Osteoblast (primary cell): ENCODE measurements around the gene CDIP1. TPM values are rescaled to one million over a fixed set of nuclear protein-coding genes. Genes with fewer than 3 reads are reported as not detected.
"Not testable (repeated sequence)": the region's sequence is repeated elsewhere in the genome, so short reads cannot be mapped to it uniquely, and the experiment has no call there.

Experiments
- DNase-seq: peaks from one replicate; pipeline ENCODE4 v3.0.0; 2011; ENCODE audit warnings: low spot score, mixed read lengths; ENCODE audit not compliant: insufficient read length; ENCODE audit errors: missing footprints
- H2AFZ ChIP-seq: 2 replicates; pipeline ENCODE4 v1.6.0; 2011; ENCODE audit warnings: mild to moderate bottlenecking, low read length
- H3K27ac ChIP-seq: 2 replicates; pipeline ENCODE4 v1.5.1; 2011; ENCODE audit warnings: mild to moderate bottlenecking, low read depth, low read length, moderate library complexity
- H3K27me3 ChIP-seq: 2 replicates; pipeline ENCODE4 v1.6.0; 2012; ENCODE audit warnings: mild to moderate bottlenecking, control low read depth, inconsistent platforms, low read length, moderate library complexity; ENCODE audit not compliant: insufficient read depth
- H3K36me3 ChIP-seq: 2 replicates; pipeline ENCODE4 v1.5.1; 2011; ENCODE audit warnings: mild to moderate bottlenecking, low read length, control low read depth, moderate library complexity; ENCODE audit not compliant: insufficient read depth
- H3K4me1 ChIP-seq: 2 replicates; pipeline ENCODE4 v1.5.1; 2011; ENCODE audit warnings: mild to moderate bottlenecking, low read length, control low read depth, moderate library complexity; ENCODE audit not compliant: insufficient read depth
- H3K4me2 ChIP-seq: 2 replicates; pipeline ENCODE4 v1.6.0; 2011; ENCODE audit warnings: mild to moderate bottlenecking, low read length; ENCODE audit not compliant: insufficient read depth
- H3K4me3 ChIP-seq: fragments of 200-600 bp; sonication (generic); 3 replicates; pipeline ENCODE4 v1.5.1; 2012; ENCODE audit warnings: mild to moderate bottlenecking, low read length, inconsistent platforms; ENCODE audit not compliant: insufficient read depth
- H3K79me2 ChIP-seq: 2 replicates; pipeline ENCODE4 v1.6.0; 2012; ENCODE audit warnings: mild to moderate bottlenecking, low read length, control low read depth, inconsistent platforms; ENCODE audit not compliant: insufficient read depth
- H3K9me3 ChIP-seq: 2 replicates; pipeline ENCODE4 v1.5.1; 2011; ENCODE audit warnings: low read depth, low read length, control low read depth
- H4K20me1 ChIP-seq: 2 replicates; pipeline ENCODE4 v1.6.0; 2012; ENCODE audit warnings: mild to moderate bottlenecking, low read length, control low read depth; ENCODE audit not compliant: insufficient read depth
- total RNA-seq: library from RNA; depleted of rRNA; stranded (reverse); fragments of >200 nt; gene quantifications from 2 replicates; pipeline ENCODE4 v1.2.3, GENCODE V29; 2012
- TF ChIP-seq, protein P1 (sequence below): IDR thresholded peaks from 2 replicates; pipeline ENCODE4 v1.5.1; 2011; ENCODE audit warnings: mild to moderate bottlenecking, low read depth, low read length, moderate library complexity; ENCODE audit errors: extremely low read depth

CDIP1 gene
- total RNA-seq, 1 donor, result 10.5 TPM

DNA sequence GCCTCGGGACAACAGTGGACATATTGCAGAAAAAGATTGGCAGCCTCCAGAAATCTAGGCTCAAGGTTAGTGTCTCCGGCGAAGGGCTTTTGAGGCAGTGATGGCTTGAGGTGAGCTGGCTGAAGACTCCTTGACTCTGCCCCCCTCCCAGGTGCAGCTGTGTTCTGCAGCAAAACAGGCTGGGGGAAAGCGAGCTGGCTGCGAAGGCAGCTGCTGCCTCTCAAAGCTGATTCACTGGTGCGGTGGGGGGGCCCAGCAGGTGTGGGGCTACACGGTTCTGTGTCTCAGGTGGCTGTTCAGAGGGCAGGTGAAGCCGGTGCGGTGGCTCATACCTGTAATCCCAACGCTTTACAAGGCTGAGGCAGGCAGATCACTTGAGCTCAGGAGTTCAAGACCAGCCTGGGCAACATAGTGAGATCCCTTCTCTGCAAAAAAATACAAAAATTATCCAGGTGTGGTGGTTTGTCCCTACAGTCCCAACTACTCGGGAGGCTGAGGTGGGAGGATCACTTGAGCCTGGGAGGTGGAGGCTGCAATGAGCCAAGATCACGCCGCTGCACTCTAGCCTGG, 40.5 kb upstream of the CDIP1 start:
- Histone ChIP-seq H3K27me3 (no peaks in the 10 kb centered on the region), H3K9me3 (no peaks in the 10 kb centered on the region), H3K79me2 (no peaks in the 10 kb centered on the region), H4K20me1 (no peaks in the 10 kb centered on the region), H3K36me3 (no peaks in the 10 kb centered on the region), H3K27ac (no peak overlapping the region), H3K4me1 (no peaks in the 10 kb centered on the region), H2AFZ (no peak overlapping the region), H3K4me3 (no peak overlapping the region), H3K4me2 (no peak overlapping the region)
- peak; percentile 59 for DNase-seq
- TF ChIP-seq, protein P1, sequence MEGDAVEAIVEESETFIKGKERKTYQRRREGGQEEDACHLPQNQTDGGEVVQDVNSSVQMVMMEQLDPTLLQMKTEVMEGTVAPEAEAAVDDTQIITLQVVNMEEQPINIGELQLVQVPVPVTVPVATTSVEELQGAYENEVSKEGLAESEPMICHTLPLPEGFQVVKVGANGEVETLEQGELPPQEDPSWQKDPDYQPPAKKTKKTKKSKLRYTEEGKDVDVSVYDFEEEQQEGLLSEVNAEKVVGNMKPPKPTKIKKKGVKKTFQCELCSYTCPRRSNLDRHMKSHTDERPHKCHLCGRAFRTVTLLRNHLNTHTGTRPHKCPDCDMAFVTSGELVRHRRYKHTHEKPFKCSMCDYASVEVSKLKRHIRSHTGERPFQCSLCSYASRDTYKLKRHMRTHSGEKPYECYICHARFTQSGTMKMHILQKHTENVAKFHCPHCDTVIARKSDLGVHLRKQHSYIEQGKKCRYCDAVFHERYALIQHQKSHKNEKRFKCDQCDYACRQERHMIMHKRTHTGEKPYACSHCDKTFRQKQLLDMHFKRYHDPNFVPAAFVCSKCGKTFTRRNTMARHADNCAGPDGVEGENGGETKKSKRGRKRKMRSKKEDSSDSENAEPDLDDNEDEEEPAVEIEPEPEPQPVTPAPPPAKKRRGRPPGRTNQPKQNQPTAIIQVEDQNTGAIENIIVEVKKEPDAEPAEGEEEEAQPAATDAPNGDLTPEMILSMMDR, result no peak

DNA sequence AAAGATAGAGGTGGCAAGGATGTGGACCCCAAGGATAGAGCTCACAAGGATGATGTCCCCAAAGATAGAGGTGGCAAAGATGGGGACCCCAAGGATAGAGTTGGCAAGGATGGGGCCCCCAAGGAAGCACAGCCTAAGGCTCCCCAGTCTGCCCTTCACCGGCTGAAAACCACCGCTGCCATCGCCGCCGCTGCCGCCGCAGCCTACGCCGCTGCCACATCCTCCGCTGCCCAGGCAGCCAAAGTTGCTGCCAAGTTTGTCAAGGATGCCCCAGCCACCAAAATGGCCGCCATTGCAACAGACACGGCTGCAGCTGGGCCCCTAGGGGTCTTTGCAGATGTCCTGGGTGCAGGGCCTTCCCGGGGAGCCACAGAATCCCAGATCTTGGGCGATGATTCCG, 37.4 kb upstream of the CDIP1 start:
- TF ChIP-seq, protein P1, result no peak
- H2AFZ ChIP-seq, result no peak overlapping the region
- H3K9me3 ChIP-seq, result no peaks in the 10 kb centered on the region
- no peaks in the 10 kb centered on the region for H3K36me3 ChIP-seq
- no peak overlapping the region for H3K4me3 ChIP-seq
- no peaks in the 10 kb centered on the region for H4K20me1 ChIP-seq
- no peaks in the 10 kb centered on the region for H3K27me3 ChIP-seq
- DNase-seq, result no peak
- no peaks in the 10 kb centered on the region for H3K79me2 ChIP-seq
- no peaks in the 10 kb centered on the region for H3K4me1 ChIP-seq
- no peak overlapping the region for H3K4me2 ChIP-seq
- no peak overlapping the region for H3K27ac ChIP-seq

DNA sequence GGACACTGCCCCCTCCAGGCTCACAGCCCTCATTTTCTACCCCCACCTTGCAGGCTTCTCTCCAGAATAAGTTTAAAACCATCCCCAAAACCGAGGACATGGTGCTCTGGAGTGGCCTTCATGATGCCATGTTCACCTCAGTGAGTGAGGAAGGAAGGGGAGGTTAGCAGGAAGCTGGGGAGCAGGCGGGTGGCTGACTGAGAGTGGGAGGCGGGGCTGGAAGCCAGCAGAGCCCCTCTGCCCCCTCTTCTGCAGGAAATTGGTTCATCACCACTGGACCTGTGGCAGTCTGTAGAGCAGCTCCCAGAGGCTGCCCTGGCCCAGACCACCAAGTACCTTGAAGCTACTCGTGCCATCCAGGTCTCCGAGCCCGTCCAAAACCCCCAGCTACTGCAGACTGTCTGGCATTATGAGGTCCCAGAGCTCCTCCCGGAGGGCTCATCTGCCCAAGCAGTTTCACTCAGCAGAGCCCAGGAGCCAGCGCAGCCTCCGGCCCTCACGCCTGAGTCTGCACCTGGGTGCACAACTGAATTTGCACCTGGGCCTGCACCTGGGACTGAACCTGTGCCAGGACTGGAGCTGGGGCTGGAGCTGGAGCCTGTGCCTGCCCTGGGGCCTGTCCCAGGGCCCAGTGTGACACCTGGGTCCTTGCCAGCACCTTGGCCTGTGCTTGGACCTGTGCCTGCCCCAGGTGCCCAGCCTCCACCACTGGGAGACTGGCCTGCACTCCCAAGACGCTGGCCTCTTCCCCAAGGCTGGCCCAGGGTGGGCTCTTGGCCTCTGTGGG, 36.5 kb upstream of the CDIP1 start:
- Histone ChIP-seq H3K36me3 (no peaks in the 10 kb centered on the region), H4K20me1 (no peaks in the 10 kb centered on the region), H3K27me3 (no peaks in the 10 kb centered on the region), H3K27ac (no peak overlapping the region), H3K4me1 (no peaks in the 10 kb centered on the region), H3K4me3 (no peak overlapping the region), H2AFZ (no peak overlapping the region), H3K9me3 (no peaks in the 10 kb centered on the region), H3K79me2 (no peaks in the 10 kb centered on the region), H3K4me2 (no peak overlapping the region)
- TF ChIP-seq, protein P1, result no peak
- peak; percentile 51 for DNase-seq

DNA sequence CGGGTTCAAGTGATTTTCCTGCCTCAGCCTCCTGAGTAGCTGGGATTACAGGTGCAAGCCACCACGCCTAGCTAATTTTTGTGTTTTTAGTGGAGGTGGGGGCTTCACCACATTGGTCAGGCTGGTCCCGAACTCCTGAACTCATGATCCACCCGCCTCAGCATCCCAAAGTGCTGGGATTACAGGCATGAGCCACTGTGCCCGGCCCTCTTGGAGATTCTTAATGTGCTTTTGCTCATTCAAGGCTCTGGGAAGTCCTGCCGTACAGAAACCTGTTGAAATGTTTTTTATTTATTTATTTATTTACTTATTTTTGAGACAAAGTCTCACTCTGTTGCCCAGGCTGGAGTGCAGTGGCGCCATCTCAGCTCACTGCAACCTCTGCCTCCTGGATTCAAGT, 35.4 kb upstream of the CDIP1 start:
- not testable (repeated sequence) for H3K27me3 ChIP-seq, H2AFZ ChIP-seq, H3K4me3 ChIP-seq, H4K20me1 ChIP-seq, H3K36me3 ChIP-seq, H3K27ac ChIP-seq, H3K4me1 ChIP-seq, DNase-seq, H3K79me2 ChIP-seq, H3K4me2 ChIP-seq, H3K9me3 ChIP-seq
